ENCODE results near the gene THRAP3. TPM values are rescaled to one million over a fixed set of nuclear protein-coding genes. Genes with fewer than 3 reads are reported as not detected.

THRAP3 gene
- total and polyA plus RNA-seq, 4 experiments from 2014 or later, result 58.5 to 130 (median 113) TPM

DNA sequence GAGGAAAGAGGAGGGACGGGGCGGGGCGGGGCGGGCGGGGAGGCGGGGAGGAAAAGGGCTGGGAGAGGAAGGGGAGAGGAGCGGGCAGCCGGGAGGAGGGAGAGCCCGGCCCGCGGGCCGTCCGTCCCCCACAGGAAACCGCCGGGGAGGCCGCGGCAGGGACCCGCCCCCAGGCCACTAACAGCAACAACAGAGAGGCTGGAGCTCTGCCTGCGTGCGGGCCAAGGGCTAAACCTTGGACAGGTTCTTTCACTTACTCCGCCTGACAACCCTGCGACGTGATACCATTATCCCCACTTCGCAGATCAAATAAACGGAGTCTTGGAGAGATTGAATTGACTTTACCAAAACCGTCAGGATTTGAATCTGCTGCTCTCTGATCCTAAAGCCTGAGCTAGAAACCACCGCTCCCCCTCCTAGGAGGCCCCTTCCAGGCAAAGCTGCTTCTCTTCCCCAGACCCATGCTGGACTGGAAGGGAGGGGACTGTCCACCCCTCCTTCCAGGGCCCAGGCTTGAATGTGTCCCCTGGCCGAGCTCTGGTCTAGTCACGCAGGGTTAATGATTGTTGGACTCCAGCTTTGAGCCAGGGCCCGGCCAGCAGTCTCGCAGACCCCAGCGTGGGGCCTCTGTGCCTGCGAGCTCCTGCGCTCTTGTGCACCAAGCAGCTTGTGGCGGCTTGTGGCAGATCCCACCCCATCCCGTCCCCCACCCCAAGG lies 99.6 kb downstream of the THRAP3 start, which contains the start of gene EVA1B:
EVA1B (minus strand) TSS at position 10 of the 717 bp plus-strand sequence. CDS start 608 bp downstream, outside the sequence.
- peak within 1 kb of the TSS; percentile 35 for H3K27ac ChIP-seq (ENCODE audit: low read depth, low read length)
- ChIA-PET CTCF (ENCODE audit: partially characterized antibody) (interaction anchor here (0.6 to 2.1 kb wide), 7 partner anchors 17 to 135 kb away, joined by 3 to 9 read pairs (median 4); partner anchors contain the start of gene SH3D21), POLR2A (ENCODE audit: partially characterized antibody) (interaction anchor here (0.9 to 5.2 kb wide), 7 partner anchors 8 to 63 kb away, joined by 3 to 40 read pairs (median 3); partner anchors contain the start of genes SH3D21 and STK40)
- Mint-ChIP-seq H3K9me3 (no peaks in the 10 kb centered on the region), H3K27ac (peak within 1 kb of the TSS in 6 of 7 donors; percentile 63 to 84 (median 76)), H3K4me3 (peak within 1 kb of the TSS; percentile 80 to 84 (median 83)), H3K27me3 (no peaks in the 10 kb centered on the region), H3K4me1 (peaks cover 18 to 28% (median 24%) of the 10 kb centered on the region in 4 donors), H3K36me3 (no peaks in the 10 kb centered on the region)
- no peaks in the 10 kb centered on the region for H3K9me3 ChIP-seq (ENCODE audit: control insufficient read depth in 1 of 2, low read length in 2 of 2)
- H3K36me3 ChIP-seq (ENCODE audit: insufficient read depth, low read length), result no peaks in the 10 kb centered on the region
- peaks cover 28% of the 10 kb centered on the region for H3K4me1 ChIP-seq (ENCODE audit: insufficient read depth, low read length)
- intact Hi-C loops (cut with micrococcal nuclease), result no loop called here
- peak; percentile 26 to 54 (median 31) for DNase-seq
- H3K4me3 ChIP-seq (ENCODE audit: low read length in 2 of 2), result peak within 1 kb of the TSS; percentile 47 to 73
- no peaks in the 10 kb centered on the region for H3K27me3 ChIP-seq (ENCODE audit: insufficient read depth, low read length)

DNA sequence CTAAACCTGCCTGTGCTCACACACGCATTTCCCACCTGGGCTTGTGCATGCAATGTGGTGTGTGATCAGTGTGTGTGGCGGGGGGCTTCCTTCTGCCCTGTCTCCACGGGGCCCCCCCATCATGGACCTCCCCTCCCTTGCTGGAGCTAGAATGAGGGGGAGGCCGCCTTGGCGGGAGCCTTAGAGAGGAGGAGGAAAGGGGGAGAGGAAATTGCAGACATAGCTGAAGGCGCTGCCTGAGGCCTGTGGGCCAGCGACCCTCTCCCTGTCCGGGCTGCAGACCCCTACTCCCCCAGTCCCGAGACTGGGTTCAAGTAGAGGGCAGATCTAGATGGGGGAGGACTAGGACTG lies 100.1 kb downstream of the THRAP3 start:
- peak overlapping the region in 2 of 7 donors; percentile 32 to 33 for H3K27ac Mint-ChIP-seq
- intact Hi-C loops (cut with micrococcal nuclease), result no loop called here
- peaks cover 28% of the 10 kb centered on the region for H3K4me1 ChIP-seq (ENCODE audit: insufficient read depth, low read length)
- CTCF ChIA-PET (ENCODE audit: partially characterized antibody), result interaction anchor here (0.6 to 2.1 kb wide), 7 partner anchors 18 to 135 kb away, joined by 3 to 9 read pairs (median 4); partner anchors contain the start of gene SH3D21
- no peaks in the 10 kb centered on the region for H3K36me3 Mint-ChIP-seq
- H3K36me3 ChIP-seq (ENCODE audit: insufficient read depth, low read length), result no peaks in the 10 kb centered on the region
- H3K27me3 ChIP-seq (ENCODE audit: insufficient read depth, low read length), result no peaks in the 10 kb centered on the region
- peak overlapping the region; percentile 61 to 84 (median 82) for H3K4me3 Mint-ChIP-seq
- no peaks in the 10 kb centered on the region for H3K9me3 ChIP-seq (ENCODE audit: control insufficient read depth in 1 of 2, low read length in 2 of 2)
- H3K4me3 ChIP-seq (ENCODE audit: low read length in 2 of 2), result peak overlapping the region in 1 of 2 donors; percentile 25
- H3K27me3 Mint-ChIP-seq, result no peaks in the 10 kb centered on the region
- POLR2A ChIA-PET (ENCODE audit: partially characterized antibody), result interaction anchor here (0.9 to 5.2 kb wide), 4 partner anchors 18 to 63 kb away, joined by 3 to 40 read pairs (median 10); partner anchors contain the start of genes SH3D21 and STK40
- H3K27ac ChIP-seq (ENCODE audit: low read depth, low read length), result no peak overlapping the region
- H3K4me1 Mint-ChIP-seq, result peaks cover 18 to 31% (median 25%) of the 10 kb centered on the region in 4 donors
- no peaks in the 10 kb centered on the region for H3K9me3 Mint-ChIP-seq
- no peak for DNase-seq

DNA sequence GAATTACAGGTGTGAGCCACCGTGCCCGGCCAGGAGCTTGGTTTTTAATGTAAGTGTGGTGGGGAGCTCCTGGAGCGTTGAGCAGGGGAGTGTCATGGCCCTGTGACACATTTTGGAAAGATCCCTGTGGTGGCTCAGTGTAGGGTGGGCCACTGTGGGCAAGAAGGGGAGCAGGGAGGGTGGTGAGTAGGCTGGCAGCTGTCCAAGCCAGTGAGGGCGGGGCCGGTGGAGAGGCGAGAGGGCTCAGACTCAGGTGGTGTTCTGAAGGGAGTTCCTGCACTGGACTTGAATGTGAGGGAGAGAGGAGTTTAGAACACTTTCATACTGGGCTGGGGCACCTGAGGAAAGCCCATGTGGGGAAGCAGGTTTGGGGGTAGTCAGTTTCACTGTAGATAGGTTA lies 102.3 kb downstream of the THRAP3 start:
- no peaks in the 10 kb centered on the region for H3K27me3 ChIP-seq (ENCODE audit: insufficient read depth, low read length)
- H3K36me3 ChIP-seq (ENCODE audit: insufficient read depth, low read length), result no peaks in the 10 kb centered on the region
- H3K9me3 ChIP-seq (ENCODE audit: control insufficient read depth in 1 of 2, low read length in 2 of 2), result no peaks in the 10 kb centered on the region
- peaks cover 25% of the 10 kb centered on the region for H3K4me1 ChIP-seq (ENCODE audit: insufficient read depth, low read length)
- peak overlapping the region in 3 of 7 donors; percentile 29 to 47 (median 42) for H3K27ac Mint-ChIP-seq
- DNase-seq, result no peak
- H3K4me3 Mint-ChIP-seq, result peak overlapping the region in 2 of 8 donors; percentile 30 to 36
- no peaks in the 10 kb centered on the region for H3K27me3 Mint-ChIP-seq
- H3K4me3 ChIP-seq (ENCODE audit: low read length in 2 of 2), result no peak overlapping the region
- no peaks in the 10 kb centered on the region for H3K9me3 Mint-ChIP-seq
- POLR2A ChIA-PET (ENCODE audit: partially characterized antibody), result no interaction called here
- H3K4me1 Mint-ChIP-seq, result peaks cover 14 to 26% (median 20%) of the 10 kb centered on the region in 4 donors
- no peaks in the 10 kb centered on the region for H3K36me3 Mint-ChIP-seq
- no peak overlapping the region for H3K27ac ChIP-seq (ENCODE audit: low read depth, low read length)
- intact Hi-C loops (cut with micrococcal nuclease), result no loop called here
- CTCF ChIA-PET (ENCODE audit: partially characterized antibody), result interaction anchor here (1.1 kb wide), 1 partner anchor 16 kb away, joined by 3 read pairs; no protein-coding TSS in a partner anchor

DNA sequence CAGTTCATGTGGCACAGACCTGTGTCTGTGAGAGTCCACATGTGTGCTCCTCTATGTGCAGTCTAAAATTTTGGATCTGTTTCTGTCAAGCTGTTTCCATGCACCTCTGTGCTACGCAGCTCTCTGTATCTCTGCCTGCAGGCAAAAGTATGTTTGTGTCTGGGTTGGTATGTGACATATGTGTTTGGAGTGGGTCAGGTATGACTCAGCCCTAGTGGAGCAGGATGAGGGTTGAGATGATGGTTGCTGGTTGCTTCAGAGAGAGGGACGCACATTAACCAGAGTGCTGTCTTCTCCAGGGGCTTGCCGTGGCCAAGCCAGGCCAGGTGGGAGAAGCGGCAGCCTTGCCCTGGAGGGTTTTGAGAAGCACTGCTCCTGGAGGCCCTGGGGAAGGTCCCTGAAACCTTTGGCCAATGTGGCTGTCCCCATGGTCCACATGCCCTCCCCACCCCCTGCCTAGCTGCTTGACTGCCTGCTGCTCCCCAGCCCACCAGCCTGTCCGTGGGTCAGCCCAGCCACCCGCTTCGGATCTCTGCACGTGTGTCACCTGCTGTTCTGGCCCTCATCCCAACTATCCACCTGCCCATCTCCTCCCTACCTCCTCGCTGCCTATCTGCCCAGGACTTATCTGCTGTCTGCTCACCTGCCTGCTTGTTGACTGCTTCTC lies 103.3 kb downstream of the THRAP3 start:
- no peak for DNase-seq
- Histone ChIP-seq H3K36me3 (ENCODE audit: insufficient read depth, low read length) (no peaks in the 10 kb centered on the region), H3K9me3 (ENCODE audit: control insufficient read depth in 1 of 2, low read length in 2 of 2) (no peaks in the 10 kb centered on the region), H3K4me3 (ENCODE audit: low read length in 2 of 2) (no peak overlapping the region), H3K27ac (ENCODE audit: low read depth, low read length) (no peak overlapping the region), H3K4me1 (ENCODE audit: insufficient read depth, low read length) (peaks cover 16% of the 10 kb centered on the region), H3K27me3 (ENCODE audit: insufficient read depth, low read length) (no peaks in the 10 kb centered on the region)
- intact Hi-C loops (cut with micrococcal nuclease), result no loop called here
- H3K9me3 Mint-ChIP-seq, result no peaks in the 10 kb centered on the region
- ChIA-PET CTCF (ENCODE audit: partially characterized antibody) (interaction anchor here (1.1 kb wide), 1 partner anchor 15 kb away, joined by 3 read pairs; no protein-coding TSS in a partner anchor), POLR2A (ENCODE audit: partially characterized antibody) (no interaction called here)
- no peaks in the 10 kb centered on the region for H3K36me3 Mint-ChIP-seq
- H3K4me3 Mint-ChIP-seq, result peak overlapping the region in 2 of 8 donors; percentile 6 to 16
- H3K4me1 Mint-ChIP-seq, result peaks cover 10 to 21% (median 16%) of the 10 kb centered on the region in 4 donors
- H3K27ac Mint-ChIP-seq, result peak overlapping the region in 3 of 7 donors; percentile 42 to 65 (median 55)
- no peaks in the 10 kb centered on the region for H3K27me3 Mint-ChIP-seq

DNA sequence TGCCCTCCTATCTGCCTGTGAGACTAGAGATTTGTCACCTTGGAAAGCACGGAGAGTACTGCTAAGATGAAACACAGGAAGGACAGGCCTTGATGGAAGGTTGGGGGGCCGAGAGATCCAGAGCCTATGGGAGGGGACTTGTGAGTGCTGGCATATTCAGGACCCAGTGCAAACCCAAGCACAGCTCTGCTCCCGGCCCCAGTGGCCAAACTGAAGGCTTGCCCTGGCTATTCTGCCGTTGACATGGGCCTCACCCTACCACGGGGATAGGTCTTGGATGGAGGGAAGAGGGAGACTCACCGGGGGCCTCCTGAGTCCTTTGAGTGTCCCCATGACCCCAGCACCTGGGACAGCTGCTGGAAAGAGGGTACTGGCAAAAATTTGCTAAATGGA lies 103.8 kb downstream of the THRAP3 start:
- H3K36me3 ChIP-seq (ENCODE audit: insufficient read depth, low read length), result no peaks in the 10 kb centered on the region
- no peaks in the 10 kb centered on the region for H3K9me3 ChIP-seq (ENCODE audit: control insufficient read depth in 1 of 2, low read length in 2 of 2)
- H3K4me3 ChIP-seq (ENCODE audit: low read length in 2 of 2), result no peak overlapping the region
- H3K4me1 Mint-ChIP-seq, result peaks cover 10 to 21% (median 15%) of the 10 kb centered on the region in 4 donors
- peak overlapping the region in 1 of 8 donors; percentile 6 for H3K4me3 Mint-ChIP-seq
- POLR2A ChIA-PET (ENCODE audit: partially characterized antibody), result no interaction called here
- intact Hi-C loops (cut with micrococcal nuclease), result no loop called here
- H3K27ac Mint-ChIP-seq, result peak overlapping the region in 1 of 7 donors; percentile 65
- no peak overlapping the region for H3K27ac ChIP-seq (ENCODE audit: low read depth, low read length)
- no peaks in the 10 kb centered on the region for H3K27me3 ChIP-seq (ENCODE audit: insufficient read depth, low read length)
- H3K4me1 ChIP-seq (ENCODE audit: insufficient read depth, low read length), result peaks cover 11% of the 10 kb centered on the region
- DNase-seq, result no peak
- H3K27me3 Mint-ChIP-seq, result no peaks in the 10 kb centered on the region
- no peaks in the 10 kb centered on the region for H3K9me3 Mint-ChIP-seq
- no peaks in the 10 kb centered on the region for H3K36me3 Mint-ChIP-seq
- CTCF ChIA-PET (ENCODE audit: partially characterized antibody), result no interaction called here

DNA sequence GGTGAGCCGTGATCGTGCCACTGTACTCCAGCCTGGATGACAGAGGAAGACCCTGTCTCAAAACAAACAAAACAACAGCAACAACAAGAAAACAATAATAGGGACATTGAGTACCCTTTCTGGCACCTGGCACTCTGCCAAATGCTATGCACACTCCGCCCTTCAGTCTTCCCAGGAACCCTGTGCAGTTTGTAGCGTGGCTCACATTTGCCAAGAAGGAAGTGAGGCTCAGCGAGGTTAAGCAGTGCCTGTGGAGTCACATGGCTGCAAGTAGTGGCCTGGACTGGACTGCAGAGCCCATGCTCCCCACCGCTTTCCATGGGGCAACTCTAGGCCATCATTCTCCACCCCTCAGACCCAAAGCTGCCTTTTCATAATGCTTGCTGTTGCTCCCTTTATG lies 104.5 kb downstream of the THRAP3 start:
- CTCF ChIA-PET (ENCODE audit: partially characterized antibody), result no interaction called here
- DNase-seq, result no peak

DNA sequence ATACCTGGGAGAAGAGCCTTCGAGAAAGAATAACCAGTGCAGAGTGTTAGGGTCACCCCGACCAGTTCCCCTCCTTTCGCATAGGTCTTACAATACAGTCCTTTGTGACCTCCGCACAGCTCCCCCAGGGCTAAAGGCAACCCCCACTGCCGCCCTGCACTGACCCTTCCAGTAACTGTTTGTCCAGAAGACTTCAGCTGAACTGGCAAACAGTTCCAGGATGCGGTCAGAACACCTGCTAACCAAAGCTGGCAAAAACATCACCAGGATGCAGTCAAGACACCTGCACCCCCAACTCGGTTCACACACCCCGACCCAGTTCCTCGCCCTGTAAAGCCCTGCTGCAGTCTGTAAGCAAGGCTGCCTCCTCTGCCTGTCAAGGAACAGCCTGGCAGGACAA lies 105.6 kb downstream of the THRAP3 start:
- H3K4me1 ChIP-seq (ENCODE audit: insufficient read depth, low read length), result no peaks in the 10 kb centered on the region
- peak overlapping the region in 1 of 7 donors; percentile 40 for H3K27ac Mint-ChIP-seq
- no peaks in the 10 kb centered on the region for H3K36me3 ChIP-seq (ENCODE audit: insufficient read depth, low read length)
- DNase-seq, result no peak
- no peaks in the 10 kb centered on the region for H3K9me3 Mint-ChIP-seq
- CTCF ChIA-PET (ENCODE audit: partially characterized antibody), result interaction anchor here (1.4 kb wide), 1 partner anchor 13 kb away, joined by 4 read pairs; no protein-coding TSS in a partner anchor
- no peaks in the 10 kb centered on the region for H3K27me3 Mint-ChIP-seq
- H3K27ac ChIP-seq (ENCODE audit: low read depth, low read length), result no peak overlapping the region
- no peaks in the 10 kb centered on the region for H3K9me3 ChIP-seq (ENCODE audit: control insufficient read depth in 1 of 2, low read length in 2 of 2)
- intact Hi-C loops (cut with micrococcal nuclease), result no loop called here
- POLR2A ChIA-PET (ENCODE audit: partially characterized antibody), result no interaction called here
- H3K36me3 Mint-ChIP-seq, result no peaks in the 10 kb centered on the region
- no peak overlapping the region for H3K4me3 ChIP-seq (ENCODE audit: low read length in 2 of 2)
- H3K4me1 Mint-ChIP-seq, result peaks cover 3 to 8% (median 7%) of the 10 kb centered on the region in 4 donors
- H3K4me3 Mint-ChIP-seq, result peak overlapping the region in 1 of 8 donors; percentile 13
- H3K27me3 ChIP-seq (ENCODE audit: insufficient read depth, low read length), result no peaks in the 10 kb centered on the region

More for the DNA sequence above, 104.5 kb downstream of the THRAP3 start:
- Mint-ChIP-seq H3K36me3 (no peaks in the 10 kb centered on the region), H3K27me3 (no peaks in the 10 kb centered on the region), H3K4me1 (peaks cover 10 to 19% (median 15%) of the 10 kb centered on the region in 4 donors), H3K27ac (no peak overlapping the region), H3K4me3 (no peak overlapping the region), H3K9me3 (no peaks in the 10 kb centered on the region)
- POLR2A ChIA-PET (ENCODE audit: partially characterized antibody), result no interaction called here
- intact Hi-C loops (cut with micrococcal nuclease), result no loop called here
- Histone ChIP-seq H3K4me3 (ENCODE audit: low read length in 2 of 2) (no peak overlapping the region), H3K36me3 (ENCODE audit: insufficient read depth, low read length) (no peaks in the 10 kb centered on the region), H3K4me1 (ENCODE audit: insufficient read depth, low read length) (peaks cover 11% of the 10 kb centered on the region), H3K9me3 (ENCODE audit: control insufficient read depth in 1 of 2, low read length in 2 of 2) (no peaks in the 10 kb centered on the region), H3K27me3 (ENCODE audit: insufficient read depth, low read length) (no peaks in the 10 kb centered on the region), H3K27ac (ENCODE audit: low read depth, low read length) (no peak overlapping the region)
